Mesenteric fat pad (tissue), 1 donor: ENCODE results near the gene CSTA. TPM values are rescaled to one million over a fixed set of nuclear protein-coding genes. Genes with fewer than 3 reads are reported as not detected.
A peak's percentile ranks its signal among the peaks of the same experiment; 100 is the strongest.

ENCODE experiments used
- DNase-seq: peaks from one replicate; pipeline ENCODE4 v3.0.0-alpha.2; 2020; ENCODE audit warnings: low spot score
- total RNA-seq: library from RNA; stranded (reverse); fragmentation: NEBNext Ultra II Directional; extraction: Animal tissue kit (Norgen Biotek cat#: 25700); gene quantifications from one replicate; pipeline ENCODE4 v1.2.1, GENCODE V29; 2021
- donor health status: DM: yes; HTN: yes; CAD: no.

Gene CSTA
- total RNA-seq, 1 donor from 2014 or later: 28.7 TPM

DNA sequence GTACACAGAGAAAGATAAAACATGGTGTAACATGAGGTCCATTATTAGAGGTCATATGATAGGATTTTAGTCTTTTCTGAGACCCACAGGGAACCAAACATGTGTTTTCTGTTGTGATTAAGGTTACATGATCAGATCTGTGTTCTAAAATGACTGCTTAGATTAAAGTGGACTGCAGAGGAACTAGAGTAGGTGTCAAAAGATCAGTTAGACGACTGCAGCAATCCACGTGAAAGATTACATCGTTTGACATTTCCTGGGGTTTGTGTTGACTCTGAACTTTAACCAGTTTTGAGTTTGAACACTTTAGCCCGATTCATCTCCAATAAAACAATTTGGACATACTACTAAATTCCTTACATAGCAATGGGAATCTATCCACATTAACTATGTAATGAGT, 52.9 kb downstream of the CSTA start:
- DNase-seq: no peak

DNA sequence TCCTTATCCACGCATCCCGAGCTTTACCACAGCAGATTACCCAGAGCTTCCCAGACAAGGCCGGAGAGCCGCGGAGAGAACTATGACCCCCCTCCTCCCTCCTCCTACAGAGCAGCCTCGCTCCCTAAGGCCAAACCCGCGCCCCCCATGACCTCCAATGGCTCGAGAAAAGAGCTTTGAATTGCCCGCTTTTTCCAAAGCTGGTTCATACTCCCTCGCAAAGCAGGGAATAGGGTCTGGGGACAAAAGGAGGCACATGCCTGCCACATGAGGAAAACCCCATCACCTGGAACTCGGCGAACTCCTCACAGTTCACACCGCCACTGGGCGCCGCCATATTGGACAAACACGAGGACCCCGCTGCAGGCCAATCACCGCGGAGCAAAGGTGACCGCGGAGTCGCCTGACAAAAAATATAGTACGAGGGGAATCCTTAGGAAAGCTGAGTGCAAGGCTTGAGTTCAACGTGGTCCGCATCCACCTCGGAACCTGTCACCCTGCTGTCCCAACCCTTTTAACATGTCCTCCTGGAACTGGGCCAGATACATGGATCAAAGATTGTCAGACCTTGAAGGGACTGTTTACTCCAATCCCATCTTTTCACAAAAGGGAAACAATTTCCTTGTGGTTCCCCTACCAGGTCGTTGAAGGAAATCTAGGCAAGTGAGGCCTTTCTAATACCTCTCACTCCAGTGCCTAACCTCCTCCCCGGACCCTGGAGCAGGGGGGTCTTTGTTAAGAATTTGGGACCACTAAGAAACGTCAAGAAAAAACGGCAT, 58.0 kb downstream of the CSTA start, which contains the start of gene MIX23:
TSS of gene MIX23 (minus strand) at position 344 of the 779 bp plus-strand sequence. CDS start at position 337, 7 bp downstream.
- DNase-seq: peak; percentile 93

DNA sequence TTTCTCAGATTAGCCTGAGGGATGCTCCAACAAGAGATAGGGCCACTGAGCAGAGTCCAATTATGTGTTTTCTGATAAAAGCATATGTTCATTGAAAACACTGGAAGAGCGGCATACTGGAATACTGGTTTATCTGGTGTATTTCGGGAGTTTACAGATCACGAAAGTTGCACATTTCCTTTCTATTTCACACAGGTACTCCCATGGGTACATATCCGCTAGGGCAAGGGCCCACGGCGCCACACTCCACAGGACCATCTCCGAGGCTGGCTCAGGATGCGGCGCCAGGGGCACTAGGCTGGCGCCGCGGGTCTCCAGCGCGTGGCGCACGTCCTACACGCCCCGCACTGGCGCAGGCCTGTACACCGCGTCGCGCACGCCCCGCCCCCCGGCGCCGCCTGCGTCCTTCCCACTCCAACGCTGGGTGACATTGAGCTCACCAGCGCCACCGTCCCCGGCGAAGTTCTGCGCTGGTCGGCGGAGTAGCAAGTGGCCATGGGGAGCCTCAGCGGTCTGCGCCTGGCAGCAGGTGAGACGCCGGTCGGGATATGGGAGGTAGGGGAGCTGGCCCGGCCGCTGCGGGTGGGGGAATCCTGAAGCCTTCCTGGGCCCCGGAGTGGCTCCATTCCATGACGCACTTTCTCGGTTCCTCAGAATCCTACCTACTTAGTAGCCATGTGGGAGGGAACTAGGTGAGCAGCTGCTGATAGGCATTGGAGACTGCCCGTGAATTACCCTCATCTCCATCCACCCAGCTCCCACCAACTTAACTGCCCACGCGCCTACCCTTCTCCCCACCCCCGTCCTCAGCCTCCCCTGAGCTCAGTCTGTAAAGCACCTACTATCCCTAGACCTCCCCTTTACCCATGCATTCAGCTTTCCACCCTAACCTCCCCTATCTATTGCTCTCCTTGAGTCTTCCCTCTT, 59.0 kb downstream of the CSTA start, which contains the start of gene FAM162A:
TSS of gene FAM162A (plus strand) at position 412 of the 927 bp plus-strand sequence. CDS start at position 496, 84 bp downstream.
- peak; percentile 98 for DNase-seq

DNA sequence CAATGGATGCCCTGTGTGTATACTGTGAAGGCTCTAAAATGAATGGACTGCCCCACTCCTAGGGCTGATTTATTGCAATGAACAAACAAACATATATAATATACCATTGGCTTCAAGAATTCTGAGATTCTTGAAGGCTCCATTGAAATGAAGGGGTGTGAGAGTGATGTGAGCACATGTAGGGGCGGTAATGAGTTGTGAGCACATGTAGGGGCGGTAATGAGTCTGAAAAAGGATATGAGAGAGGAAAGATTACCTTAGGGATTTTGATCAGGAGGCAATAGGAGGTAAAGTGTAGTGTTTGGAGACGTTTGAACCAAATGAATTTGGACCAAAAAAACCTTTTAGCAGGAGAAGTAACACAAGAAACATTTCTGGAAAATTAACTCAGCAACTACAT, 62.7 kb downstream of the CSTA start:
- DNase-seq: no peak

DNA sequence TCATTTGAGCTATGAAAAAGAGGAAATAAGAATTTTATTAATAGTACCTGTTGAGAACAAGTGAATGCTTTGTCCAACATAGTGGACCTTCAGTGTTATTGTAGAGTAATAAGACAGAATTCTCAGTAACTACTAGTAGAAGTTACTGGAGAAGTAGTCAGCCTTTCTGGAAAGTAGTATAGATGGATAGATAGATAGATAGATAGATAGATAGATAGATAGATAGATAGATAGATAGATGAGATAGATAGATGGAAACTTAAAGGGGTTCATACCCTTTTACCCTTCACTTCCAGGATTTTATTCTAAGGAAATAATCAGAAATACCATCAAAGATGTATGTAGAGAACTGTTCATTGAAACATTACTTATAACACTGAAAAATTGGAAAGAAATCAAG, 64.1 kb downstream of the CSTA start:
- DNase-seq: no peak

DNA sequence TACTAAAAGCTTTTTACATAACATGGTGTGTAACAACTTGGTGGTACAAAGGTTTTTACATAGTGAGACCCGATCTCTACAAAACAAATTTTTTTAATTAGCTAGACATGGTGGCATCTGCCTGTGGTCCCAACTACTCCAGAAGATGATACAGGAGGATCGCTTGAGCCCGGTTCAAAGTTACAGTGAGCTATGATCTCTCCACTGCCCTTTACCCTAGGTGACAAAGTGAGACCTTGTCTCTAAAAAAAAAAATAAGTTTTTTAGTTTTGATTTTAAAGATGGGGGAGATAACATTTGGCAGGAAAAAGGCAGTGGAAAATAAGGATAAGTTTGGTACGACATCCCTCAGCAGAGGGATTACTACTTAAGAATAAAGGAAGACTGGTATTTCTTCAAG, 64.8 kb downstream of the CSTA start:
- DNase-seq: no peak

DNA sequence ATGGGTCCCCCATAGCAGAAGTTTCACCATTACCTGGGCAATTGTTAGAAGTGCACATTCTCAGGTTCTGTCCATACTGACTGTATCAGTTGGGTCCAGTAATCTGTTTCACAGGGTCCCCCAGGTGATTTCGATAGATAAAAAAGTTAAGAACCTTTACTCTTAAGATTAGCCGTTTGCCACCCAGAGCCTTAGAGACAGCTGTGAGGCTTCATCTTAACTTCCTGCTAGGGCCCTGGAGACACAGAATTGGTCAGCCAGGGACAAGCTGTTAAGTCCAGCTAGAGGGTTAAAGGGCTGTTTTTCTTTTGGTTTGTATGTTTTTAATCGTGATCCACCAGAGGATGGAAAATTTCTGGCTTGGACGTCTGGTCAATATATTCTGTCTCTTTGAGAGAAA, 65.6 kb downstream of the CSTA start:
- DNase-seq: no peak

Other genes with a start within 250 kb of the CSTA start
- not detected for gene CASR, start 141.6 kb upstream of the CSTA start, total RNA-seq
- gene MIX23, start 58.0 kb downstream of the CSTA start, total RNA-seq: 22.0 TPM
- gene FAM162A, start 58.9 kb downstream of the CSTA start, total RNA-seq: 29.1 TPM
- gene WDR5B, start 90.8 kb downstream of the CSTA start, total RNA-seq: 4.0 TPM
- gene KPNA1, start 189.7 kb downstream of the CSTA start, total RNA-seq: 107 TPM
- 39.6 TPM for gene PARP9, start 239.1 kb downstream of the CSTA start, total RNA-seq
- gene DTX3L, start 239.1 kb downstream of the CSTA start, total RNA-seq: 41.6 TPM